Liver (tissue), 9 donors: ENCODE data around the gene PPM1D. TPM values are rescaled to one million over a fixed set of nuclear protein-coding genes. Genes with fewer than 3 reads are reported as not detected.

Experiments used
- DNase-seq: peaks from one replicate; pipeline ENCODE4 v3.0.0-alpha.2; 2017; ENCODE audit warnings: low spot score
- H3K27ac ChIP-seq, 2 donors: one replicate each; pipeline ENCODE4 v1.7.0; 2013; ENCODE audit warnings: inconsistent platforms in 2 of 2, low read length in 2 of 2, control low read depth in 1 of 2, low read depth in 1 of 2, mild to moderate bottlenecking in 1 of 2
- H3K27me3 ChIP-seq, 4 donors: one replicate each; pipeline versions ENCODE4 v1.6.1 to v1.7.0; 2013; ENCODE audit warnings: low read length in 3 of 4, inconsistent platforms in 1 of 4, mild to moderate bottlenecking in 1 of 4, moderate library complexity in 1 of 4; ENCODE audit not compliant: control insufficient read depth in 4 of 4, insufficient read depth in 4 of 4
- H3K36me3 ChIP-seq, 4 donors: one replicate each; pipeline versions ENCODE4 v1.6.1 to v1.7.0; 2013; ENCODE audit warnings: low read length in 3 of 4, mild to moderate bottlenecking in 3 of 4, low read depth in 1 of 4, moderate library complexity in 1 of 4; ENCODE audit not compliant: control insufficient read depth in 4 of 4, insufficient read depth in 3 of 4
- H3K4me1 ChIP-seq, 4 donors: one replicate each; pipeline versions ENCODE4 v1.6.1 to v1.7.0; 2013; ENCODE audit warnings: low read length in 3 of 4, mild to moderate bottlenecking in 3 of 4, moderate library complexity in 1 of 4; ENCODE audit not compliant: control insufficient read depth in 4 of 4, insufficient read depth in 4 of 4
- H3K4me3 ChIP-seq, 3 donors: one replicate each; pipeline versions ENCODE4 v1.6.1 to v1.7.0; 2013; ENCODE audit warnings: low read length in 3 of 3, control low read depth in 1 of 3, low read depth in 1 of 3, mild to moderate bottlenecking in 1 of 3
- H3K9ac ChIP-seq, 2 donors: one replicate each; pipeline ENCODE4 v1.7.0; 2013; ENCODE audit warnings: low read length in 2 of 2, mild to moderate bottlenecking in 2 of 2, moderate library complexity in 2 of 2, control low read depth in 1 of 2, low read depth in 1 of 2
- H3K9me3 ChIP-seq, 4 donors: one replicate each; pipeline versions ENCODE4 v1.6.1 to v1.7.0; 2013; ENCODE audit warnings: low read length in 3 of 4; ENCODE audit not compliant: control insufficient read depth in 4 of 4
- FOXA2 ChIP-seq: IDR thresholded peaks from 2 replicates; pipeline ENCODE4 v1.6.1; 2016; ENCODE audit warnings: antibody characterized with exemption
- GABPA ChIP-seq, 2 donors: IDR thresholded peaks in 1 of 2; conservative IDR thresholded peaks in 1 of 2; 2 replicates each; pipeline ENCODE4 v1.6.1; 2016; ENCODE audit warnings: antibody characterized with exemption in 2 of 2, mild to moderate bottlenecking in 1 of 2, moderate library complexity in 1 of 2
- HNF4A ChIP-seq, 2 donors: conservative IDR thresholded peaks; 2 replicates each; pipeline ENCODE4 v1.6.1; 2016; ENCODE audit warnings: antibody characterized with exemption in 2 of 2, mild to moderate bottlenecking in 2 of 2
- HNF4G ChIP-seq: IDR thresholded peaks from 2 replicates; pipeline ENCODE4 v1.6.1; 2016; ENCODE audit warnings: antibody characterized with exemption
- JUND ChIP-seq, 2 donors: IDR thresholded peaks; 2 replicates each; pipeline ENCODE4 v1.6.1; 2016; ENCODE audit warnings: antibody characterized with exemption in 2 of 2
- NR2F2 ChIP-seq: IDR thresholded peaks from 2 replicates; pipeline ENCODE4 v1.6.1; 2016; ENCODE audit warnings: antibody characterized with exemption
- RAD21 ChIP-seq, 2 donors: IDR thresholded peaks; 2 replicates each; pipeline ENCODE4 v1.6.1; 2016; ENCODE audit warnings: antibody characterized with exemption in 2 of 2, mild to moderate bottlenecking in 2 of 2
- RXRA ChIP-seq, 2 donors: IDR thresholded peaks; 2 replicates each; pipeline ENCODE4 v1.6.1; 2017 to 2018; ENCODE audit warnings: antibody characterized with exemption in 2 of 2, mild to moderate bottlenecking in 1 of 2
- SP1 ChIP-seq: IDR thresholded peaks from 2 replicates; pipeline ENCODE4 v1.6.1; 2018; ENCODE audit warnings: antibody characterized with exemption, mild to moderate bottlenecking
- TAF1 ChIP-seq: conservative IDR thresholded peaks from 2 replicates; pipeline ENCODE4 v1.6.1; 2016; ENCODE audit warnings: antibody characterized with exemption, mild to moderate bottlenecking
- YY1 ChIP-seq: IDR thresholded peaks from 2 replicates; pipeline ENCODE4 v1.6.1; 2016; ENCODE audit warnings: antibody characterized with exemption, mild to moderate bottlenecking
- WGBS: extraction: QIAGEN DNeasy Blood & Tissue Kit; methylation state at CpG from one replicate; pipeline ENCODE4 v1.1.7; 2013; 5-methylcytosine and 5-hydroxymethylcytosine counted together
- polyA plus RNA-seq, 2 donors: library from polyadenylated mRNA; stranded (reverse) in 1 of 2; unstranded in 1 of 2; fragments of 200-250 nt in 1 of 2; fragments of >200 nt in 1 of 2; fragmentation: Nextera tagmentation in 1 of 2; extraction: Ambion mirVana in 1 of 2; gene quantifications; one replicate each; pipeline versions ENCODE4 v1.2.1 to v1.2.3, GENCODE V29; 2013 to 2015
- total RNA-seq, 2 donors: library from RNA; depleted of rRNA; stranded (reverse); fragments of >200 nt; gene quantifications; one replicate each; pipeline ENCODE4 v1.2.3, GENCODE V29; 2014
- TF ChIP-seq, protein P1 (sequence below): IDR thresholded peaks from 2 replicates; pipeline ENCODE4 v1.6.1; 2016; ENCODE audit warnings: antibody characterized with exemption
- TF ChIP-seq, protein P2 (sequence below): IDR thresholded peaks from 2 replicates; pipeline ENCODE4 v1.6.1; 2016; ENCODE audit warnings: antibody characterized with exemption
- TF ChIP-seq, protein P3 (sequence below): IDR thresholded peaks from 2 replicates; pipeline ENCODE4 v1.6.1; 2016; ENCODE audit warnings: antibody characterized with exemption, mild to moderate bottlenecking
- TF ChIP-seq, protein P4 (sequence below): IDR thresholded peaks from 2 replicates; pipeline ENCODE4 v1.6.1; 2016; ENCODE audit warnings: antibody characterized with exemption
- TF ChIP-seq, protein P5 (sequence below): fragments of 150-350 bp; IDR thresholded peaks from 2 replicates; pipeline ENCODE4 v1.5.1; 2017; ENCODE audit warnings: improper control_type of control experiment, low read depth, low read length; ENCODE audit not compliant: missing input control
- donor health status: healthy.
- donor health status: healthy.
- donor health status: healthy.
- donor health status: healthy.
- donor health status: healthy.

PPM1D gene
- total and polyA plus RNA-seq, 4 donors = 2.0 to 8.7 (median 5.0) TPM

DNA sequence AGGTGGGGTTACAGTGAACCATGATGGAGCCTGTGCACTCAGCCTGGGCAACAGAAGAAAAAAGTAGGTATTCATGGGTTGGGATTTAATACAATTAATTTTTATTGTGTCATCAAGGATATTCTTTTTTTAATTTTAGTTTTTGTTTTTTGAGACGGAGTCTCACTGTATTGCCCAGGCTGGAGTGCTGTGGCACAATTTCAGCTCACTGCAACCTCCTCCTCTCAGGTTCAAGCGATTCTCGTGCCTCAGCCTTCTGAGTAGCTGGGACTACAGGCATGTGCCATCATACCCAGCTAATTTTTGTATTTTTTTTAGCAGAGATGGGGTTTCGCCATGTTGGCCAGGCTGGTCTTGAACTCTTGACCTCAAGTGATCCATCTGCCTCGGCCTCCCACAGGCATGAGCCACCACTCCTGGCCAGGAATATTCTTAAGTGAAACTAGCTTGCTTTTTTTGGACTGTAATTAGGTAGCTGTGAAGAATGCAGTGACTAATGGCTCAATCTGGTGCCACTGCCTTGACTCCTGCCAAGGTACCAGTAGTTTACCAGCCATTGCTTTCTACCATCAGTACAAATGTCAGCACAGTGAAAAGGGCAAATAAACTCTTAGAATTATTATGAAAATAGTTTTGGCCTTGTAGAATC, 4.8 kb downstream of the PPM1D start:
- Histone ChIP-seq H3K9me3 (no peaks in the 10 kb centered on the region), H3K9ac (no peak overlapping the region), H3K27me3 (no peaks in the 10 kb centered on the region), H3K4me3 (no peak overlapping the region), H3K36me3 (no peaks in the 10 kb centered on the region), H3K4me1 (peaks cover 0 to 12% (median 4%) of the 10 kb centered on the region in 4 donors), H3K27ac (no peak overlapping the region)
- WGBS = 92% methylated on average over 5 of the region's 5 CpGs
- TF ChIP-seq GABPA (IDR thresholded peaks at IDR 0.05 in 1 of 2, conservative IDR thresholded peaks at IDR 0.05 in 1 of 2) = no peak
- TF ChIP-seq SP1 = no peak
- TF ChIP-seq, protein P1, sequence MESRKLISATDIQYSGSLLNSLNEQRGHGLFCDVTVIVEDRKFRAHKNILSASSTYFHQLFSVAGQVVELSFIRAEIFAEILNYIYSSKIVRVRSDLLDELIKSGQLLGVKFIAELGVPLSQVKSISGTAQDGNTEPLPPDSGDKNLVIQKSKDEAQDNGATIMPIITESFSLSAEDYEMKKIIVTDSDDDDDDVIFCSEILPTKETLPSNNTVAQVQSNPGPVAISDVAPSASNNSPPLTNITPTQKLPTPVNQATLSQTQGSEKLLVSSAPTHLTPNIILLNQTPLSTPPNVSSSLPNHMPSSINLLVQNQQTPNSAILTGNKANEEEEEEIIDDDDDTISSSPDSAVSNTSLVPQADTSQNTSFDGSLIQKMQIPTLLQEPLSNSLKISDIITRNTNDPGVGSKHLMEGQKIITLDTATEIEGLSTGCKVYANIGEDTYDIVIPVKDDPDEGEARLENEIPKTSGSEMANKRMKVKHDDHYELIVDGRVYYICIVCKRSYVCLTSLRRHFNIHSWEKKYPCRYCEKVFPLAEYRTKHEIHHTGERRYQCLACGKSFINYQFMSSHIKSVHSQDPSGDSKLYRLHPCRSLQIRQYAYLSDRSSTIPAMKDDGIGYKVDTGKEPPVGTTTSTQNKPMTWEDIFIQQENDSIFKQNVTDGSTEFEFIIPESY = no peak
- TF ChIP-seq, protein P2, sequence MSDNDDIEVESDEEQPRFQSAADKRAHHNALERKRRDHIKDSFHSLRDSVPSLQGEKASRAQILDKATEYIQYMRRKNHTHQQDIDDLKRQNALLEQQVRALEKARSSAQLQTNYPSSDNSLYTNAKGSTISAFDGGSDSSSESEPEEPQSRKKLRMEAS = no peak
- no peak for TF ChIP-seq FOXA2
- TF ChIP-seq, protein P3, sequence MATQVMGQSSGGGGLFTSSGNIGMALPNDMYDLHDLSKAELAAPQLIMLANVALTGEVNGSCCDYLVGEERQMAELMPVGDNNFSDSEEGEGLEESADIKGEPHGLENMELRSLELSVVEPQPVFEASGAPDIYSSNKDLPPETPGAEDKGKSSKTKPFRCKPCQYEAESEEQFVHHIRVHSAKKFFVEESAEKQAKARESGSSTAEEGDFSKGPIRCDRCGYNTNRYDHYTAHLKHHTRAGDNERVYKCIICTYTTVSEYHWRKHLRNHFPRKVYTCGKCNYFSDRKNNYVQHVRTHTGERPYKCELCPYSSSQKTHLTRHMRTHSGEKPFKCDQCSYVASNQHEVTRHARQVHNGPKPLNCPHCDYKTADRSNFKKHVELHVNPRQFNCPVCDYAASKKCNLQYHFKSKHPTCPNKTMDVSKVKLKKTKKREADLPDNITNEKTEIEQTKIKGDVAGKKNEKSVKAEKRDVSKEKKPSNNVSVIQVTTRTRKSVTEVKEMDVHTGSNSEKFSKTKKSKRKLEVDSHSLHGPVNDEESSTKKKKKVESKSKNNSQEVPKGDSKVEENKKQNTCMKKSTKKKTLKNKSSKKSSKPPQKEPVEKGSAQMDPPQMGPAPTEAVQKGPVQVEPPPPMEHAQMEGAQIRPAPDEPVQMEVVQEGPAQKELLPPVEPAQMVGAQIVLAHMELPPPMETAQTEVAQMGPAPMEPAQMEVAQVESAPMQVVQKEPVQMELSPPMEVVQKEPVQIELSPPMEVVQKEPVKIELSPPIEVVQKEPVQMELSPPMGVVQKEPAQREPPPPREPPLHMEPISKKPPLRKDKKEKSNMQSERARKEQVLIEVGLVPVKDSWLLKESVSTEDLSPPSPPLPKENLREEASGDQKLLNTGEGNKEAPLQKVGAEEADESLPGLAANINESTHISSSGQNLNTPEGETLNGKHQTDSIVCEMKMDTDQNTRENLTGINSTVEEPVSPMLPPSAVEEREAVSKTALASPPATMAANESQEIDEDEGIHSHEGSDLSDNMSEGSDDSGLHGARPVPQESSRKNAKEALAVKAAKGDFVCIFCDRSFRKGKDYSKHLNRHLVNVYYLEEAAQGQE = no peak
- no peak for TF ChIP-seq YY1
- TF ChIP-seq HNF4A (conservative IDR thresholded peaks at IDR 0.05) = no peak
- TF ChIP-seq, protein P4, sequence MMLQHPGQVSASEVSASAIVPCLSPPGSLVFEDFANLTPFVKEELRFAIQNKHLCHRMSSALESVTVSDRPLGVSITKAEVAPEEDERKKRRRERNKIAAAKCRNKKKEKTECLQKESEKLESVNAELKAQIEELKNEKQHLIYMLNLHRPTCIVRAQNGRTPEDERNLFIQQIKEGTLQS = no peak
- TF ChIP-seq RXRA (IDR thresholded peaks at IDR 0.05) = no peak
- TF ChIP-seq, protein P5, sequence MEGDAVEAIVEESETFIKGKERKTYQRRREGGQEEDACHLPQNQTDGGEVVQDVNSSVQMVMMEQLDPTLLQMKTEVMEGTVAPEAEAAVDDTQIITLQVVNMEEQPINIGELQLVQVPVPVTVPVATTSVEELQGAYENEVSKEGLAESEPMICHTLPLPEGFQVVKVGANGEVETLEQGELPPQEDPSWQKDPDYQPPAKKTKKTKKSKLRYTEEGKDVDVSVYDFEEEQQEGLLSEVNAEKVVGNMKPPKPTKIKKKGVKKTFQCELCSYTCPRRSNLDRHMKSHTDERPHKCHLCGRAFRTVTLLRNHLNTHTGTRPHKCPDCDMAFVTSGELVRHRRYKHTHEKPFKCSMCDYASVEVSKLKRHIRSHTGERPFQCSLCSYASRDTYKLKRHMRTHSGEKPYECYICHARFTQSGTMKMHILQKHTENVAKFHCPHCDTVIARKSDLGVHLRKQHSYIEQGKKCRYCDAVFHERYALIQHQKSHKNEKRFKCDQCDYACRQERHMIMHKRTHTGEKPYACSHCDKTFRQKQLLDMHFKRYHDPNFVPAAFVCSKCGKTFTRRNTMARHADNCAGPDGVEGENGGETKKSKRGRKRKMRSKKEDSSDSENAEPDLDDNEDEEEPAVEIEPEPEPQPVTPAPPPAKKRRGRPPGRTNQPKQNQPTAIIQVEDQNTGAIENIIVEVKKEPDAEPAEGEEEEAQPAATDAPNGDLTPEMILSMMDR = no peak
- TF ChIP-seq TAF1 = no peak
- TF ChIP-seq RAD21 (IDR thresholded peaks at IDR 0.05) = no peak
- no peak for TF ChIP-seq JUND (IDR thresholded peaks at IDR 0.05)
- TF ChIP-seq NR2F2 = no peak
- no peak for TF ChIP-seq HNF4G
- no peak for DNase-seq
